Measurements from ENCODE around the gene CD79A. TPM values are rescaled to one million over a fixed set of nuclear protein-coding genes. Genes with fewer than 3 reads are reported as not detected.

The CD79A gene
- polyA plus RNA-seq, 1 donor from 2014 or later: not detected

DNA sequence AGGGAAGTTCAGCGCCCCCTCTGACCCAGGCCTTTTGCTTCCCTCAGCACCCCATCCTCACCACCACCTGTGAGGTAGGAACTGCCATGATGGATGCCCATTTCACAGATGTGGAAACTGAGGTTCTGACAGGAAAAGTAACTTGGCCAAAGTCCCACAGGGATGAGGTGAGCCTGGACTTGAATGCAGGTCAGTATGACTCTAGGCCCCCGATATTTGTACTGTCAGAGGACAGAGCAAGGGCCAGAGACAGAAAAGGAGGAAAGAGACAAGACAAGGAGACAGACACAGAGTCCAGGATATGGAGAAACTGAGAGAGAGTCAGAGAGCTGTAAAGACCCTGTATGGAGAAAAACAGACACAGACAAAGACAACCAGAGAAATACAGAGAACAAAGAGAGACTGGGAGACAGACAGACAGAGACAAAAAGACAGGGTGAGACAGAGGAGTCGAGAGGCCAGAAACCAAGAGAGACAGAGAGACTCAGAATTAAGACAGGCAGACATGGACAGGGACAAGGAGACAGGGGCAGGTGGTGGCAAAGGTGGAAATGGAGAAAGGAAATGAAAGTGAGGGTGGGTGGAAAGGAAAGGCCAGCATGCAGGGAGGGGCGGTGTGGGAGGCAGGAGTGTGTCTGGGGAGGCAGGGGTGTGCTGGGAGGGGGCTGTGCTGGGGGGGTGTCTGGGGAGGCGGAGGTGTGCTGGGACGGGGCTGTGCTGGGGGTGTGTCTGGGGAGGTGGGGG is 46.1 kb downstream of the CD79A start:
- H3K9ac ChIP-seq (ENCODE audit: low read length): no peak overlapping the region
- no peaks in the 10 kb centered on the region for H3K9me3 ChIP-seq (ENCODE audit: low read length)
- no peak overlapping the region for H3K27ac ChIP-seq (ENCODE audit: low read length)
- no peak overlapping the region for H3K4me2 ChIP-seq (ENCODE audit: low read length)
- H3F3A ChIP-seq (ENCODE audit: insufficient read depth, low read length, poor library complexity, severe bottlenecking): no peaks in the 10 kb centered on the region
- H3K79me2 ChIP-seq (replicated peaks; ENCODE audit: insufficient read depth, low read length): no peaks in the 10 kb centered on the region
- no peak overlapping the region for H3K4me3 ChIP-seq (ENCODE audit: low read length)
- no peaks in the 10 kb centered on the region for H3K9me2 ChIP-seq (ENCODE audit: insufficient read depth, low read length)
- H4K20me1 ChIP-seq (ENCODE audit: insufficient read depth): no peaks in the 10 kb centered on the region
- no peaks in the 10 kb centered on the region for H3K36me3 ChIP-seq (ENCODE audit: insufficient read depth, low read length)
- no peak for TF ChIP-seq TAF1 (IDR thresholded peaks at IDR 0.05; ENCODE audit: low read depth)
- TF ChIP-seq SMC3 (conservative IDR thresholded peaks at IDR 0.05; ENCODE audit: poor library complexity): no peak
- TF ChIP-seq, protein P1, sequence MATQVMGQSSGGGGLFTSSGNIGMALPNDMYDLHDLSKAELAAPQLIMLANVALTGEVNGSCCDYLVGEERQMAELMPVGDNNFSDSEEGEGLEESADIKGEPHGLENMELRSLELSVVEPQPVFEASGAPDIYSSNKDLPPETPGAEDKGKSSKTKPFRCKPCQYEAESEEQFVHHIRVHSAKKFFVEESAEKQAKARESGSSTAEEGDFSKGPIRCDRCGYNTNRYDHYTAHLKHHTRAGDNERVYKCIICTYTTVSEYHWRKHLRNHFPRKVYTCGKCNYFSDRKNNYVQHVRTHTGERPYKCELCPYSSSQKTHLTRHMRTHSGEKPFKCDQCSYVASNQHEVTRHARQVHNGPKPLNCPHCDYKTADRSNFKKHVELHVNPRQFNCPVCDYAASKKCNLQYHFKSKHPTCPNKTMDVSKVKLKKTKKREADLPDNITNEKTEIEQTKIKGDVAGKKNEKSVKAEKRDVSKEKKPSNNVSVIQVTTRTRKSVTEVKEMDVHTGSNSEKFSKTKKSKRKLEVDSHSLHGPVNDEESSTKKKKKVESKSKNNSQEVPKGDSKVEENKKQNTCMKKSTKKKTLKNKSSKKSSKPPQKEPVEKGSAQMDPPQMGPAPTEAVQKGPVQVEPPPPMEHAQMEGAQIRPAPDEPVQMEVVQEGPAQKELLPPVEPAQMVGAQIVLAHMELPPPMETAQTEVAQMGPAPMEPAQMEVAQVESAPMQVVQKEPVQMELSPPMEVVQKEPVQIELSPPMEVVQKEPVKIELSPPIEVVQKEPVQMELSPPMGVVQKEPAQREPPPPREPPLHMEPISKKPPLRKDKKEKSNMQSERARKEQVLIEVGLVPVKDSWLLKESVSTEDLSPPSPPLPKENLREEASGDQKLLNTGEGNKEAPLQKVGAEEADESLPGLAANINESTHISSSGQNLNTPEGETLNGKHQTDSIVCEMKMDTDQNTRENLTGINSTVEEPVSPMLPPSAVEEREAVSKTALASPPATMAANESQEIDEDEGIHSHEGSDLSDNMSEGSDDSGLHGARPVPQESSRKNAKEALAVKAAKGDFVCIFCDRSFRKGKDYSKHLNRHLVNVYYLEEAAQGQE (IDR thresholded peaks at IDR 0.05; ENCODE audit: borderline replicate concordance): no peak
- no peak for TF ChIP-seq EP300 (conservative IDR thresholded peaks at IDR 0.05; ENCODE audit: poor library complexity, severe bottlenecking)
- TF ChIP-seq, protein P2, sequence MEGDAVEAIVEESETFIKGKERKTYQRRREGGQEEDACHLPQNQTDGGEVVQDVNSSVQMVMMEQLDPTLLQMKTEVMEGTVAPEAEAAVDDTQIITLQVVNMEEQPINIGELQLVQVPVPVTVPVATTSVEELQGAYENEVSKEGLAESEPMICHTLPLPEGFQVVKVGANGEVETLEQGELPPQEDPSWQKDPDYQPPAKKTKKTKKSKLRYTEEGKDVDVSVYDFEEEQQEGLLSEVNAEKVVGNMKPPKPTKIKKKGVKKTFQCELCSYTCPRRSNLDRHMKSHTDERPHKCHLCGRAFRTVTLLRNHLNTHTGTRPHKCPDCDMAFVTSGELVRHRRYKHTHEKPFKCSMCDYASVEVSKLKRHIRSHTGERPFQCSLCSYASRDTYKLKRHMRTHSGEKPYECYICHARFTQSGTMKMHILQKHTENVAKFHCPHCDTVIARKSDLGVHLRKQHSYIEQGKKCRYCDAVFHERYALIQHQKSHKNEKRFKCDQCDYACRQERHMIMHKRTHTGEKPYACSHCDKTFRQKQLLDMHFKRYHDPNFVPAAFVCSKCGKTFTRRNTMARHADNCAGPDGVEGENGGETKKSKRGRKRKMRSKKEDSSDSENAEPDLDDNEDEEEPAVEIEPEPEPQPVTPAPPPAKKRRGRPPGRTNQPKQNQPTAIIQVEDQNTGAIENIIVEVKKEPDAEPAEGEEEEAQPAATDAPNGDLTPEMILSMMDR (IDR thresholded peaks at IDR 0.05; ENCODE audit: poor library complexity, severe bottlenecking): no peak
- no peak for TF ChIP-seq POLR2AphosphoS5 (IDR thresholded peaks at IDR 0.05)
- TF ChIP-seq RAD21 (conservative IDR thresholded peaks at IDR 0.05): no peak
- no peak for TF ChIP-seq EZH2 (IDR thresholded peaks at IDR 0.05; ENCODE audit: borderline replicate concordance, insufficient read depth, low read length, poor library complexity, severe bottlenecking)
- TF ChIP-seq MXI1 (conservative IDR thresholded peaks at IDR 0.05; ENCODE audit: poor library complexity, severe bottlenecking): no peak
- H2AFZ ChIP-seq (ENCODE audit: low read depth, low read length): no peak overlapping the region
- H3K27me3 ChIP-seq (ENCODE audit: insufficient read depth, low read depth, low read length): peaks cover 86% of the 10 kb centered on the region

DNA sequence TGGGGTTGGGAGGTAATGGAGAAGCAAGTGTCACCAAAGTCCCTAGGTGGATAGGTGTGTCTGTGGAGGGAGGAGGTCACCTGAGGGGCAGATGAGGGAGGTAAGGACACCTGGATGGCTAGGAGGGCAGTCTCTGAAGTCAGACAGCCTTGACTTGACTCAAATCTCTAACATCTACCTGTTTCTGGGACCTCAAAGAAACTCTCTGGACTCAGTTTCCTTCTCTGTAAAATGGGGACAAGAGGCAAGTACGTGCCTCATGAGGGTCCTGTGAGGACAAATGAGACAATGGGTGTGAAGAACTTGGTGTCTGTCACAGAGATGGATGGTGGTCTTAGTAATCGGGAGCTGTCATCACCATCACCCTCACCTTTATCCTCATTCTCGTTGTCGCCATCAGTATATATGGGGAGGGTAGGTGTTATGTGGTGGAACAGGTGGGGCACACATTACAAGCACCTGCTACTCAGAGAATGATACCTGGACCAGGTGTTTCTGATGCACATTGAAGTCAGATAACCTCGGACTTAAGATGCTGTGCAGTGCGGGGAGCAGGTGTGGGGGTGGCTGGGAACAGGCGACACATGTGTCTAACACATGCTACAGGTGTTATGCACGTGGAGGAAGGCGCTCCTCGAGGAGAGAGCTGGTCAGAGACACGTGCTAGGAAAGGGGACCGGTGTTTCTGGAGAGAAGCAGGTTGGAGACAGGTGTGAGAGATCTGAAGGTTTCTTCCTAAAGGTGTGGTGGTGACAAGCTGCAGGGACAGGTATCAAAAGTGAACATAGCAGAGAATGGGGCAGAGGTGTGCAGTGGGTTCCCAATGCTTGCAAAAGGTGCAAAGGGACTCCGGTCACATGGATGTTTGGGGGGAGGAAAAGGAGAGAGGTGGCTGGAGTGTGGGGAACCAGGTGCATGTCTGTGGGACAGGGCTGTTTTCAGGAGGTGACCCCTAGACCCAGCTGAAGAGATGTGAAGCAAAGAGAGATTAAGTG is 47.4 kb downstream of the CD79A start:
- TF ChIP-seq EZH2 (IDR thresholded peaks at IDR 0.05; ENCODE audit: borderline replicate concordance, insufficient read depth, low read length, poor library complexity, severe bottlenecking) (no peak), POLR2AphosphoS5 (IDR thresholded peaks at IDR 0.05) (no peak), MXI1 (conservative IDR thresholded peaks at IDR 0.05; ENCODE audit: poor library complexity, severe bottlenecking) (no peak), EP300 (conservative IDR thresholded peaks at IDR 0.05; ENCODE audit: poor library complexity, severe bottlenecking) (no peak), SMC3 (conservative IDR thresholded peaks at IDR 0.05; ENCODE audit: poor library complexity) (no peak), TAF1 (IDR thresholded peaks at IDR 0.05; ENCODE audit: low read depth) (no peak), RAD21 (conservative IDR thresholded peaks at IDR 0.05) (no peak)
- TF ChIP-seq, protein P2 (IDR thresholded peaks at IDR 0.05; ENCODE audit: poor library complexity, severe bottlenecking): no peak
- TF ChIP-seq, protein P1 (IDR thresholded peaks at IDR 0.05; ENCODE audit: borderline replicate concordance): no peak
- Histone ChIP-seq H3K9ac (ENCODE audit: low read length) (no peak overlapping the region), H4K20me1 (ENCODE audit: insufficient read depth) (no peaks in the 10 kb centered on the region), H3K27me3 (ENCODE audit: insufficient read depth, low read depth, low read length) (peaks cover 89% of the 10 kb centered on the region), H3K36me3 (ENCODE audit: insufficient read depth, low read length) (no peaks in the 10 kb centered on the region), H3K79me2 (replicated peaks; ENCODE audit: insufficient read depth, low read length) (no peaks in the 10 kb centered on the region), H2AFZ (ENCODE audit: low read depth, low read length) (no peak overlapping the region), H3K9me2 (ENCODE audit: insufficient read depth, low read length) (no peaks in the 10 kb centered on the region), H3K4me3 (ENCODE audit: low read length) (no peak overlapping the region), H3K27ac (ENCODE audit: low read length) (no peak overlapping the region), H3K4me2 (ENCODE audit: low read length) (no peak overlapping the region), H3K9me3 (ENCODE audit: low read length) (no peaks in the 10 kb centered on the region), H3F3A (ENCODE audit: insufficient read depth, low read length, poor library complexity, severe bottlenecking) (no peaks in the 10 kb centered on the region)

Data from neural cell (in vitro differentiated cells).